ENCODE data around the gene RCOR1.

The RCOR1 gene

DNA sequence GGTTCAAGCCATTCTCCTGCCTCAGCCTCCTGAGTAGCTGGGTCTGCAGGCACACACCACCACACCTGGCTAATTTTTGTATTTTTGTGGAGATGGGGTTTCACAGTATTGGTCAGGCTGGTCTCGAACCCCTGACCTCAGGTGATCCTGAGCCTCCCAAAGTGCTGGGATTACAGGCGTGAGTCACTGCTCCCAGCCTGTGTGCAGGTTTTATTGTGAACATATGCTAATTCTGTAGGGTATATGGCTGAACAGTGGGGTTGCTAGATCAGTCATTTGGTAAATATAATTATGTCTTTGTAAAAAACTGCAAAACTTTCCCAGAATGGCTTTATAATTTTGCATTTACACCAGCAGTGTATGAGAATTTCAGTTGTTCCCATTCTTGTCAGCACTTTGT is 85.9 kb downstream of the RCOR1 start:
- peaks cover 4 to 6% of the 10 kb centered on the region in 2 donors for H3K9me3 ChIP-seq (replicated peaks in 1 of 2; ENCODE audit: control insufficient read depth in 2 of 2, insufficient read depth in 1 of 2, low read depth in 1 of 2, low read length in 2 of 2)
- WGBS, 2 donors (ENCODE audit: extremely low coverage in 2 of 2, insufficient read length in 2 of 2, insufficient replicate concordance in 1 of 2), result no CpG with 5 or more reads among the region's 2 CpGs
- H2AK5ac ChIP-seq (ENCODE audit: low read depth, low read length), result no peak overlapping the region
- H4K8ac ChIP-seq (ENCODE audit: low read depth, low read length), result no peak overlapping the region
- no peaks in the 10 kb centered on the region for H3K27me3 ChIP-seq (ENCODE audit: control insufficient read depth in 3 of 3, insufficient read depth in 3 of 3, low read depth in 1 of 3, low read length in 3 of 3)
- H2BK5ac ChIP-seq (ENCODE audit: low read length), result no peak overlapping the region
- no peak overlapping the region for H4K91ac ChIP-seq (ENCODE audit: low read depth, low read length, poor library complexity)
- no peak overlapping the region for H3K18ac ChIP-seq (ENCODE audit: low read length)
- no peaks in the 10 kb centered on the region for H3K4me1 ChIP-seq (ENCODE audit: control insufficient read depth in 2 of 2, insufficient read depth in 1 of 2, low read depth in 1 of 2, low read length in 2 of 2)
- no peak overlapping the region for H2BK120ac ChIP-seq (ENCODE audit: low read depth, low read length)
- H3K4me2 ChIP-seq (ENCODE audit: insufficient read depth, low read length, poor library complexity, severe bottlenecking), result no peak overlapping the region
- H2AFZ ChIP-seq (ENCODE audit: low read length), result no peak overlapping the region
- no peak overlapping the region for H3K4me3 ChIP-seq (ENCODE audit: low read length in 2 of 2)
- peaks cover 2% of the 10 kb centered on the region for H3K79me1 ChIP-seq (ENCODE audit: low read depth, low read length)
- H3K36me3 ChIP-seq (replicated peaks in 1 of 2; ENCODE audit: control insufficient read depth in 2 of 2, insufficient read depth in 2 of 2, low read length in 2 of 2), result peaks cover 1 to 18% of the 10 kb centered on the region in 2 donors
- H3K9ac ChIP-seq (ENCODE audit: low read depth, low read length, poor library complexity), result no peak overlapping the region
- no peak overlapping the region for H3K27ac ChIP-seq (replicated peaks; ENCODE audit: low read length)
- DNase-seq (ENCODE audit: low spot score), result no peak
- no peak overlapping the region for H2BK15ac ChIP-seq (ENCODE audit: low read length)
- no peak overlapping the region for H3K4ac ChIP-seq (ENCODE audit: low read length)
- no peak overlapping the region for H3K23ac ChIP-seq (ENCODE audit: low read depth, low read length, poor library complexity)
- H2BK12ac ChIP-seq (ENCODE audit: low read length), result no peak overlapping the region
- H3K14ac ChIP-seq (ENCODE audit: low read length), result no peak overlapping the region

GRCh38 chr14:102683399-102684297 is 91.2 kb downstream of the RCOR1 start:
- H4K8ac ChIP-seq (ENCODE audit: low read depth, low read length), result no peak overlapping the region
- no peaks in the 10 kb centered on the region for H3K27me3 ChIP-seq (ENCODE audit: control insufficient read depth in 3 of 3, insufficient read depth in 3 of 3, low read depth in 1 of 3, low read length in 3 of 3)
- no peak overlapping the region for H3K4ac ChIP-seq (ENCODE audit: low read length)
- no CpG with 5 or more reads among the region's 45 CpGs for WGBS, 2 donors (ENCODE audit: extremely low coverage in 2 of 2, insufficient read length in 2 of 2, insufficient replicate concordance in 1 of 2)
- no peaks in the 10 kb centered on the region for H3K9me3 ChIP-seq (replicated peaks in 1 of 2; ENCODE audit: control insufficient read depth in 2 of 2, insufficient read depth in 1 of 2, low read depth in 1 of 2, low read length in 2 of 2)
- peak overlapping the region; percentile 44 for H3K18ac ChIP-seq (ENCODE audit: low read length)
- H3K27ac ChIP-seq (replicated peaks; ENCODE audit: low read length), result no peak overlapping the region
- H3K79me1 ChIP-seq (ENCODE audit: low read depth, low read length), result peaks cover 2% of the 10 kb centered on the region
- H3K9ac ChIP-seq (ENCODE audit: low read depth, low read length, poor library complexity), result peak overlapping the region; percentile 1
- H3K14ac ChIP-seq (ENCODE audit: low read length), result no peak overlapping the region
- H2BK12ac ChIP-seq (ENCODE audit: low read length), result no peak overlapping the region
- H3K36me3 ChIP-seq (replicated peaks in 1 of 2; ENCODE audit: control insufficient read depth in 2 of 2, insufficient read depth in 2 of 2, low read length in 2 of 2), result peaks cover 3 to 29% of the 10 kb centered on the region in 2 donors
- H2BK120ac ChIP-seq (ENCODE audit: low read depth, low read length), result no peak overlapping the region
- peak overlapping the region; percentile 63 for H2AK5ac ChIP-seq (ENCODE audit: low read depth, low read length)
- H3K23ac ChIP-seq (ENCODE audit: low read depth, low read length, poor library complexity), result no peak overlapping the region
- H2BK5ac ChIP-seq (ENCODE audit: low read length), result no peak overlapping the region
- no peak overlapping the region for H2BK15ac ChIP-seq (ENCODE audit: low read length)
- H3K4me2 ChIP-seq (ENCODE audit: insufficient read depth, low read length, poor library complexity, severe bottlenecking), result no peak overlapping the region
- H3K4me1 ChIP-seq (ENCODE audit: control insufficient read depth in 2 of 2, insufficient read depth in 1 of 2, low read depth in 1 of 2, low read length in 2 of 2), result peaks cover 3 to 4% of the 10 kb centered on the region in 2 donors
- no peak for DNase-seq (ENCODE audit: low spot score)
- no peak overlapping the region for H4K91ac ChIP-seq (ENCODE audit: low read depth, low read length, poor library complexity)
- H2AFZ ChIP-seq (ENCODE audit: low read length), result no peak overlapping the region
- no peak overlapping the region for H3K4me3 ChIP-seq (ENCODE audit: low read length in 2 of 2)

- Histone ChIP-seq H2BK15ac (ENCODE audit: low read length) (no peak overlapping the region), H4K8ac (ENCODE audit: low read depth, low read length) (no peak overlapping the region), H4K91ac (ENCODE audit: low read depth, low read length, poor library complexity) (no peak overlapping the region), H2BK5ac (ENCODE audit: low read length) (no peak overlapping the region), H2AFZ (ENCODE audit: low read length) (no peak overlapping the region), H3K23ac (ENCODE audit: low read depth, low read length, poor library complexity) (no peak overlapping the region), H3K4ac (ENCODE audit: low read length) (no peak overlapping the region), H2AK5ac (ENCODE audit: low read depth, low read length) (no peak overlapping the region), H3K9ac (ENCODE audit: low read depth, low read length, poor library complexity) (no peak overlapping the region), H3K79me1 (ENCODE audit: low read depth, low read length) (peaks cover 5% of the 10 kb centered on the region), H3K9me3 (replicated peaks in 1 of 2; ENCODE audit: control insufficient read depth in 2 of 2, insufficient read depth in 1 of 2, low read depth in 1 of 2, low read length in 2 of 2) (no peaks in the 10 kb centered on the region), H2BK120ac (ENCODE audit: low read depth, low read length) (no peak overlapping the region), H3K4me1 (ENCODE audit: control insufficient read depth in 2 of 2, insufficient read depth in 1 of 2, low read depth in 1 of 2, low read length in 2 of 2) (peaks cover 3 to 4% of the 10 kb centered on the region in 2 donors), H3K14ac (ENCODE audit: low read length) (no peak overlapping the region), H2BK12ac (ENCODE audit: low read length) (no peak overlapping the region), H3K27ac (replicated peaks; ENCODE audit: low read length) (no peak overlapping the region), H3K4me2 (ENCODE audit: insufficient read depth, low read length, poor library complexity, severe bottlenecking) (no peak overlapping the region), H3K4me3 (ENCODE audit: low read length in 2 of 2) (no peak overlapping the region), H3K36me3 (replicated peaks in 1 of 2; ENCODE audit: control insufficient read depth in 2 of 2, insufficient read depth in 2 of 2, low read length in 2 of 2) (peaks cover 3 to 29% of the 10 kb centered on the region in 2 donors), H3K18ac (ENCODE audit: low read length) (no peak overlapping the region), H3K27me3 (ENCODE audit: control insufficient read depth in 3 of 3, insufficient read depth in 3 of 3, low read depth in 1 of 3, low read length in 3 of 3) (no peaks in the 10 kb centered on the region)
- no CpG with 5 or more reads among the region's 6 CpGs for WGBS, 2 donors (ENCODE audit: extremely low coverage in 2 of 2, insufficient read length in 2 of 2, insufficient replicate concordance in 1 of 2)
- DNase-seq (ENCODE audit: low spot score), result no peak
These were observed 91.8 kb downstream of the RCOR1 start for GRCh38 chr14:102684298-102684663.

DNA sequence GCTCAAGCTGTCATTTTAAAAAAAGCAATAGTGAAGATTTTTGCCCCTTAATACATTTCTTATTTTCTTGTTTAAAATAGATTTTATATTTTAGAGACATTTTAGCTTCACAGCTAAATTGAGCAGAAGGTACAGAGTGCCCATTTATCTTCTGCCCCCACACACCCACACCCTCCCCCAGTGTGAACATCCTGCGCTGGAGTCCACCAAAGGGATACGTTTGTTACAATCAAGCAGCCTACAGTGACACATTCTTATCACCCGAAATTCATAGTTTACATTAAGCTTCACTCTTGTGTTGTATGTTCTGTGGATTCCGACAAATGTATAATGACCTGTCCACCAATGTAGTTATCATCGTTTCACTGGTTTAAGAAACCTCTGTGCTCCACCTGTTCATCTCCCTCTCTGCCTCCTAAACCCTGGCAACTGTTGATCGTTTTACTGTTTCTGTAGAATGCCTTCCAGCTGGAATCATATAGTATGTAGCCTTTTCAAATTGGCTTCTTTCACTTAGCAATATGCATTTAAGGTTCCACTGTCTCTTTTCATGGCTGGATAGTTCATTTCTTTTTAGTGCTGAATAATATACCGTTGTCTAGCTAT is 93.8 kb downstream of the RCOR1 start:
- no peaks in the 10 kb centered on the region for H3K27me3 ChIP-seq (ENCODE audit: control insufficient read depth in 3 of 3, insufficient read depth in 3 of 3, low read depth in 1 of 3, low read length in 3 of 3)
- no peak overlapping the region for H2BK120ac ChIP-seq (ENCODE audit: low read depth, low read length)
- no peak overlapping the region for H2AFZ ChIP-seq (ENCODE audit: low read length)
- peaks cover 3 to 4% of the 10 kb centered on the region in 2 donors for H3K4me1 ChIP-seq (ENCODE audit: control insufficient read depth in 2 of 2, insufficient read depth in 1 of 2, low read depth in 1 of 2, low read length in 2 of 2)
- peaks cover 3 to 29% of the 10 kb centered on the region in 2 donors for H3K36me3 ChIP-seq (replicated peaks in 1 of 2; ENCODE audit: control insufficient read depth in 2 of 2, insufficient read depth in 2 of 2, low read length in 2 of 2)
- H3K23ac ChIP-seq (ENCODE audit: low read depth, low read length, poor library complexity), result no peak overlapping the region
- H2AK5ac ChIP-seq (ENCODE audit: low read depth, low read length), result no peak overlapping the region
- no peaks in the 10 kb centered on the region for H3K9me3 ChIP-seq (replicated peaks in 1 of 2; ENCODE audit: control insufficient read depth in 2 of 2, insufficient read depth in 1 of 2, low read depth in 1 of 2, low read length in 2 of 2)
- no peak overlapping the region for H4K91ac ChIP-seq (ENCODE audit: low read depth, low read length, poor library complexity)
- H3K79me1 ChIP-seq (ENCODE audit: low read depth, low read length), result peaks cover 5% of the 10 kb centered on the region
- H2BK15ac ChIP-seq (ENCODE audit: low read length), result no peak overlapping the region
- H3K4me3 ChIP-seq (ENCODE audit: low read length in 2 of 2), result no peak overlapping the region
- DNase-seq (ENCODE audit: low spot score), result no peak
- H4K8ac ChIP-seq (ENCODE audit: low read depth, low read length), result no peak overlapping the region
- no peak overlapping the region for H3K18ac ChIP-seq (ENCODE audit: low read length)
- no peak overlapping the region for H3K4me2 ChIP-seq (ENCODE audit: insufficient read depth, low read length, poor library complexity, severe bottlenecking)
- H2BK12ac ChIP-seq (ENCODE audit: low read length), result no peak overlapping the region
- WGBS, 2 donors (ENCODE audit: extremely low coverage in 2 of 2, insufficient read length in 2 of 2, insufficient replicate concordance in 1 of 2), result no CpG with 5 or more reads among the region's 7 CpGs
- no peak overlapping the region for H3K4ac ChIP-seq (ENCODE audit: low read length)
- H2BK5ac ChIP-seq (ENCODE audit: low read length), result no peak overlapping the region
- H3K27ac ChIP-seq (replicated peaks; ENCODE audit: low read length), result no peak overlapping the region
- H3K14ac ChIP-seq (ENCODE audit: low read length), result no peak overlapping the region
- no peak overlapping the region for H3K9ac ChIP-seq (ENCODE audit: low read depth, low read length, poor library complexity)

Data from neuronal stem cell (in vitro differentiated cells).